ENCODE data around the gene EPGN. TPM values are rescaled to one million over a fixed set of nuclear protein-coding genes. Genes with fewer than 3 reads are reported as not detected.

EPGN gene
- total and polyA plus RNA-seq, 2 of the 13 experiments (the other 11 are each of a cell fraction or from before 2014, with no cell fraction given): not detected

- CTCF ChIA-PET (ENCODE audit: low intra/inter-chr PET ratio, low total read pairs): no interaction called here
- H3K9ac ChIP-seq (ENCODE audit: insufficient read depth, low read depth, low read length): no peak overlapping the region
These were observed 24.2 kb upstream of the EPGN start for GRCh38 chr4:74284053-74284452.

More at GRCh38 chr4:74284053-74284452, 24.2 kb upstream of the EPGN start:
- Histone ChIP-seq H3K4me2 (ENCODE audit: low read depth, low read length) (no peak overlapping the region), H3K27ac (ENCODE audit: extremely low read length, insufficient read depth, low read length) (no peak overlapping the region), H3K27me3 (ENCODE audit: control insufficient read depth in 1 of 2, insufficient read depth in 2 of 2, low read length in 2 of 2) (no peaks in the 10 kb centered on the region), H3K4me1 (ENCODE audit: insufficient read depth, low read length) (no peaks in the 10 kb centered on the region), H3K4me3 (replicated peaks in 1 of 3; ENCODE audit: insufficient read depth in 1 of 3, low read depth in 2 of 3, low read length in 3 of 3) (no peak overlapping the region), H3K79me2 (ENCODE audit: insufficient read depth, low read length) (no peaks in the 10 kb centered on the region), H4K20me1 (ENCODE audit: insufficient read depth, low read length) (no peaks in the 10 kb centered on the region), H3K9me3 (ENCODE audit: low read length) (no peaks in the 10 kb centered on the region), H2AFZ (ENCODE audit: low read length) (no peak overlapping the region), H3K36me3 (replicated peaks in 1 of 2; ENCODE audit: control insufficient read depth in 1 of 2, insufficient read depth in 2 of 2, low read length in 2 of 2) (no peaks in the 10 kb centered on the region)
- ATAC-seq (no peak), FAIRE-seq (no peak), DNase-seq (ENCODE audit: low spot score) (no peak)
- POLR2A ChIA-PET: no interaction called here
- 88% methylated on average over 3 of the region's 3 CpGs for WGBS (ENCODE audit: low lambda C conversion rate)
- intact Hi-C loops (cut with micrococcal nuclease; ENCODE audit: unreplicated experiment): no loop called here
- in situ Hi-C loops (cut with HindIII; ENCODE audit: extremely low pct_ligation_motif_present, low pct_unique_long_range_greater_than_20kb): no loop called here
- TF ChIP-seq ZFX (CRISPR knock-in tag; IDR thresholded peaks at IDR 0.05; ENCODE audit: low read depth): no peak
- TF ChIP-seq ZNF205 (CRISPR knock-in tag; IDR thresholded peaks at IDR 0.05): no peak
- TF ChIP-seq REPIN1 (CRISPR knock-in tag; IDR thresholded peaks at IDR 0.05; ENCODE audit: borderline replicate concordance, low read depth): no peak
- TF ChIP-seq RAD21 (CRISPR knock-in tag; IDR thresholded peaks at IDR 0.05): no peak
- no peak for TF ChIP-seq ZBTB49 (CRISPR knock-in tag; IDR thresholded peaks at IDR 0.05; ENCODE audit: borderline replicate concordance)
- no peak for TF ChIP-seq ZNF350 (CRISPR knock-in tag; IDR thresholded peaks at IDR 0.05; ENCODE audit: borderline replicate concordance, low read depth)
- no peak for TF ChIP-seq PHB2 (IDR thresholded peaks at IDR 0.05; ENCODE audit: partially characterized antibody)
- TF ChIP-seq HNRNPLL (IDR thresholded peaks at IDR 0.05; ENCODE audit: low read depth, low read length, poor library complexity, severe bottlenecking): no peak
- no peak for TF ChIP-seq MEIS2 (CRISPR knock-in tag; IDR thresholded peaks at IDR 0.05)
- BruUV-seq (replicated peaks): no TSS peak
